Measurements from ENCODE around the gene ACHE.

DNA sequence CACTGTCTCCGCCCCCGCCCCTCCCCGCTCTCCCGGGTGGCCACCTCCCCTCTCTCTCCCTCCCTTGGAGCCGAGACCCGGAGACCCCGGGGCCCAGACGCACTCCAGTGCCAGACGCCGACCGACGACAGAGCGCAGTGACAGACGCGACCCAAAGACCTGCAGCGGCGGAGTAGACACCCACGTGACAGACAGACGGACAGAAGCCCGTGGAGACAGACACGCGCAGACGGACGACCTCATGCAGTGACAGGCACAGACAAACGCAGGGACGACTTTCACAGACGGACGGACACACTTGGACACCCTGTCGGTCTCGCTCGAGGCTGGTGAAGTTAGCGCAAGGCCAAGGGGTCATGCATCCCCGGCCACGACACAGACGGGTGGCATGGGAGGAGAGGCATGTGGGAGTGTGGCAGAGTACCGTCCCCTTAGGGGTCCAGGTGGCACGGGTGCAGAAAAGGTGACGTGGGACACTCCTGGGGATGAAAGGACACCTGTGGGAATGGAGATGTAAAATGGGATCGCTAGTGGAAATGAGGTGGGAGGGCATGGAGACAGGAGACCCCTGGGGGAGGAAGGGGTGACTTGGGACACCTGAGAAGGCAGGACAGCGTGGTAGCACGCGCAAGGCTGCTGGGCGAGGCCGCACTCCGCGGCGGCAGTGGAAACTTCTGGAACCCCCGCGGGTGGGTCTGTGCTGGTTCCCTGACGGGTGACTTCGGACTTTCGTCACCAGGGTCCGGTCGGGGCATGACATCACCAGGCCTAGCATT, 456 bp upstream of the ACHE start:
- TF ChIP-seq, protein P1, sequence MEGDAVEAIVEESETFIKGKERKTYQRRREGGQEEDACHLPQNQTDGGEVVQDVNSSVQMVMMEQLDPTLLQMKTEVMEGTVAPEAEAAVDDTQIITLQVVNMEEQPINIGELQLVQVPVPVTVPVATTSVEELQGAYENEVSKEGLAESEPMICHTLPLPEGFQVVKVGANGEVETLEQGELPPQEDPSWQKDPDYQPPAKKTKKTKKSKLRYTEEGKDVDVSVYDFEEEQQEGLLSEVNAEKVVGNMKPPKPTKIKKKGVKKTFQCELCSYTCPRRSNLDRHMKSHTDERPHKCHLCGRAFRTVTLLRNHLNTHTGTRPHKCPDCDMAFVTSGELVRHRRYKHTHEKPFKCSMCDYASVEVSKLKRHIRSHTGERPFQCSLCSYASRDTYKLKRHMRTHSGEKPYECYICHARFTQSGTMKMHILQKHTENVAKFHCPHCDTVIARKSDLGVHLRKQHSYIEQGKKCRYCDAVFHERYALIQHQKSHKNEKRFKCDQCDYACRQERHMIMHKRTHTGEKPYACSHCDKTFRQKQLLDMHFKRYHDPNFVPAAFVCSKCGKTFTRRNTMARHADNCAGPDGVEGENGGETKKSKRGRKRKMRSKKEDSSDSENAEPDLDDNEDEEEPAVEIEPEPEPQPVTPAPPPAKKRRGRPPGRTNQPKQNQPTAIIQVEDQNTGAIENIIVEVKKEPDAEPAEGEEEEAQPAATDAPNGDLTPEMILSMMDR (IDR thresholded peaks at IDR 0.05): no peak
- TF ChIP-seq POLR2A (IDR thresholded peaks at IDR 0.05): no peak
